ENCODE data around the gene IPPK. TPM values are rescaled to one million over a fixed set of nuclear protein-coding genes. Genes with fewer than 3 reads are reported as not detected.
A peak's percentile ranks its signal among the peaks of the same experiment; 100 is the strongest.
"Not testable (repeated sequence)": the region's sequence is repeated elsewhere in the genome, so short reads cannot be mapped to it uniquely, and the experiment has no call there.

The IPPK gene
- total and polyA plus RNA-seq, 3 donors from 2014 or later, result 21.0 to 25.0 (median 21.9) TPM

GRCh38 chr9:92600462-92601261 is 69.3 kb downstream of the IPPK start:
- H3K27ac ChIP-seq, result peak overlapping the region; percentile 9 to 51
- no peaks in the 10 kb centered on the region for H3K36me3 ChIP-seq (ENCODE audit: low read depth, missing control alignments)
- no peak for TF ChIP-seq POLR2A (IDR thresholded peaks at IDR 0.05)
- no peak for TF ChIP-seq CTCF (IDR thresholded peaks at IDR 0.05)
- no peak overlapping the region for H3K4me3 ChIP-seq
- no peaks in the 10 kb centered on the region for H3K27me3 ChIP-seq
- no peak for DNase-seq
- intact Hi-C loops (cut with DNase I; ENCODE audit: low total_unique reads), result no loop called here
- peaks cover 28% of the 10 kb centered on the region for H3K4me1 ChIP-seq
- H3K9me3 ChIP-seq, result no peaks in the 10 kb centered on the region
- 64 to 71% methylated on average over 12 of the region's 12 CpGs for WGBS, 2 donors

DNA sequence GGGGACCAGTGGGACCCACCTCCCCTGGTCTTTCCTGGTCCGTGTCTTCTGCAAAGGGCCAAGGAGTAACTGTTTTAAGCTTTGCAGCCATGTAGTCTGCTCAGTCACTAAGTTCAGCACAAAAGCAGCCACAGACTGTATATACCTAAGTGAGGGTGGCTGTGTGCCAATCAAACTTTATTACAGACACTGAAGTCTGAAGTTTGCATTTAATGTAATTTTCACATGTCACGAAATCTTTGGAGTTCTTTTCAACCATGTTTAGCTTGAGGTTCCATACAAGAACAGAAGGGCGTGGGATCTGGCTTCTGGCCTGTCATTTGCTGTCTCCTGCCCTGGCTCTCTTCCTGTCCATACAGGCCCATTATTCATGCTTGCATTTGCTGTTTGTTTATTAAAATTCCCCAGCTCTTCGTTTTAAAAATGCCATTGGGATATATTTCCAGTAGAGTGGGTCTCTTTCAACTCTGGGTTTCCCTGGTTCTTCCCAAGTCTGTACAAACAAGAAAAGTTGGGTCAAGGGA is 69.9 kb downstream of the IPPK start:
- Histone ChIP-seq H3K27me3 (no peaks in the 10 kb centered on the region), H3K4me1 (peaks cover 28% of the 10 kb centered on the region), H3K36me3 (ENCODE audit: low read depth, missing control alignments) (no peaks in the 10 kb centered on the region), H3K4me3 (no peak overlapping the region), H3K9me3 (no peaks in the 10 kb centered on the region), H3K27ac (peak overlapping the region in 1 of 2 donors; percentile 10)
- WGBS, 2 donors, result 67 to 70% methylated on average over 4 of the region's 4 CpGs
- TF ChIP-seq POLR2A (IDR thresholded peaks at IDR 0.05) (no peak), CTCF (IDR thresholded peaks at IDR 0.05) (no peak)
- intact Hi-C loops (cut with DNase I; ENCODE audit: low total_unique reads), result no loop called here
- no peak for DNase-seq

DNA sequence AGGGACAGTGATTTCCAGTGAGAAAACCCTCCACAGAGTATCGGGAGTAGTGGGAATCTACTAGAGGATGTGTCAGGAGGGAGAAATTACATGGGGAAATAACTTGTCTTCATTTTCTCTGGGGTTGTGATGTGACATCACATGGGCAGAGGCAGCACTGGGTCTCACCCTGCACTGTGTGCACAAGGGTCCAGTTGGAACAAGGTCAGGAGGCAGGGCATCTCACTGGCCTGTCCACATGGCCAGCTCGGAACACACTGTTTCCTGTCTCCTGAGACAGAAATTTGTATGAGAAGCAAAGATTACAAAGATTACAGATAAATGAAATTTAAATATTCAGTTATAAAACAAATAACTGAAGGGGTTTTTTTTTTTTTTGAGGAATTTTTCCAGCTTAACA is 71.5 kb downstream of the IPPK start:
- no peak overlapping the region for H3K4me3 ChIP-seq
- peak overlapping the region; percentile 10 to 33 for H3K27ac ChIP-seq
- no peaks in the 10 kb centered on the region for H3K27me3 ChIP-seq
- no peaks in the 10 kb centered on the region for H3K9me3 ChIP-seq
- intact Hi-C loops (cut with DNase I; ENCODE audit: low total_unique reads), result no loop called here
- WGBS, 2 donors, result 40 to 48% methylated on average over 2 of the region's 2 CpGs
- peaks cover 28% of the 10 kb centered on the region for H3K4me1 ChIP-seq
- no peak for DNase-seq
- TF ChIP-seq CTCF (IDR thresholded peaks at IDR 0.05) (no peak), POLR2A (IDR thresholded peaks at IDR 0.05) (no peak)
- H3K36me3 ChIP-seq (ENCODE audit: low read depth, missing control alignments), result no peaks in the 10 kb centered on the region

DNA sequence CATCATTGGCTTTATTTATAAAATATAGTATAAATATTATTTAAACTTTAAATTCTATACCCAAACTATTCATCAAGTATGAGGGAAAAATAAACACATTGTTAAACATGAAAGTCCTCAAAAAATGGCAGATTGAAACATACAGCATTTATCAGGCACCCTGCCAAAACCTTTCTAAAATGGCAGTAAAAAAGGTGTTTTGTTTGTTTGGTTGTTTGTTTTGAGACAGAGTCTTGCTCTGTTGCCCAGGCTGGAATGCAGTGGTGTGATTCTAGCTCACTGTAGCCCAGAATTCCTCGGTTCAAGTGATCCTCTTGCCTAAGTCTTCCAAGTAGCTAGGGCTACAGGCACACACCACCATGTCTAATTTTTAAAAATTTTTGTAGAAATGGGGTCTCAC is 74.0 kb downstream of the IPPK start:
- intact Hi-C loops (cut with DNase I; ENCODE audit: low total_unique reads), result no loop called here
- no peaks in the 10 kb centered on the region for H3K9me3 ChIP-seq
- H3K36me3 ChIP-seq (ENCODE audit: low read depth, missing control alignments), result no peaks in the 10 kb centered on the region
- peaks cover 25% of the 10 kb centered on the region for H3K4me1 ChIP-seq
- no peak overlapping the region for H3K4me3 ChIP-seq
- no peaks in the 10 kb centered on the region for H3K27me3 ChIP-seq
- 93% methylated on average over 1 of the region's 1 CpG for WGBS, 2 donors
- TF ChIP-seq POLR2A (IDR thresholded peaks at IDR 0.05) (no peak), CTCF (IDR thresholded peaks at IDR 0.05) (no peak)
- DNase-seq, result no peak
- no peak overlapping the region for H3K27ac ChIP-seq

GRCh38 chr9:92595075-92595474 is 74.9 kb downstream of the IPPK start:
- intact Hi-C loops (cut with DNase I; ENCODE audit: low total_unique reads); H3K4me3 ChIP-seq; H3K27me3 ChIP-seq; H3K36me3 ChIP-seq (ENCODE audit: low read depth, missing control alignments); H3K27ac ChIP-seq; DNase-seq; H3K9me3 ChIP-seq: not testable (repeated sequence)
- peaks cover 19% of the 10 kb centered on the region for H3K4me1 ChIP-seq
- WGBS, 2 donors, result 92 to 100% methylated on average over 1 of the region's 1 CpG

Measured in testis (tissue), 3 donors.